ENCODE results near the gene MBOAT2. TPM values are rescaled to one million over a fixed set of nuclear protein-coding genes. Genes with fewer than 3 reads are reported as not detected.

Gene MBOAT2
- total RNA-seq, 1 experiment from 2014 or later, result 26.1 TPM

GRCh38 chr2:9018109-9018508 is 14.6 kb upstream of the MBOAT2 start:
- DNase-seq (ENCODE audit: low read depth), result no peak

- no peak for DNase-seq (ENCODE audit: low read depth)
Observed at GRCh38 chr2:9017411-9017810, 13.9 kb upstream of the MBOAT2 start.

- no peak for DNase-seq (ENCODE audit: low read depth)
Observed at GRCh38 chr2:9015998-9016397, 12.5 kb upstream of the MBOAT2 start.

- DNase-seq (ENCODE audit: low read depth), result no peak
Observed at GRCh38 chr2:9013403-9013802, 9.9 kb upstream of the MBOAT2 start.

GRCh38 chr2:9010866-9011265 is 7.4 kb upstream of the MBOAT2 start:
- DNase-seq (ENCODE audit: low read depth), result peak; percentile 30

GRCh38 chr2:9008951-9009664 is 5.6 kb upstream of the MBOAT2 start:
- DNase-seq (ENCODE audit: low read depth), result no peak

- DNase-seq (ENCODE audit: low read depth), result no peak
Observed at GRCh38 chr2:9006368-9006767, 2.9 kb upstream of the MBOAT2 start.

- peak; percentile 95 for DNase-seq (ENCODE audit: low read depth)
Observed at GRCh38 chr2:9004338-9005204, 1.1 kb upstream of the MBOAT2 start.

GRCh38 chr2:9003366-9003615 is 193 bp downstream of the MBOAT2 start:
- DNase-seq (ENCODE audit: low read depth), result no peak

GRCh38 chr2:9002637-9003365 is 683 bp downstream of the MBOAT2 start:
- peak; percentile 49 for DNase-seq (ENCODE audit: low read depth)

- no peak for DNase-seq (ENCODE audit: low read depth)
Observed at GRCh38 chr2:9002313-9002636, 1.2 kb downstream of the MBOAT2 start.

GRCh38 chr2:9001778-9002177 is 1.7 kb downstream of the MBOAT2 start:
- DNase-seq (ENCODE audit: low read depth), result no peak

GRCh38 chr2:9001229-9001628 is 2.3 kb downstream of the MBOAT2 start:
- peak; percentile 84 for DNase-seq (ENCODE audit: low read depth)

- no peak for DNase-seq (ENCODE audit: low read depth)
Observed at GRCh38 chr2:9000442-9000841, 3.0 kb downstream of the MBOAT2 start.

GRCh38 chr2:8999797-9000196 is 3.7 kb downstream of the MBOAT2 start:
- peak; percentile 3 for DNase-seq (ENCODE audit: low read depth)

- DNase-seq (ENCODE audit: low read depth), result peak; percentile 6
Observed at GRCh38 chr2:8999102-8999446, 4.4 kb downstream of the MBOAT2 start.

GRCh38 chr2:8998418-8999101 is 4.9 kb downstream of the MBOAT2 start:
- DNase-seq (ENCODE audit: low read depth), result no peak

- no peak for DNase-seq (ENCODE audit: low read depth)
Observed at GRCh38 chr2:8997631-8998030, 5.9 kb downstream of the MBOAT2 start.

GRCh38 chr2:8997108-8997507 is 6.4 kb downstream of the MBOAT2 start:
- DNase-seq (ENCODE audit: low read depth), result no peak

- DNase-seq (ENCODE audit: low read depth), result no peak
Observed at GRCh38 chr2:8996006-8996405, 7.5 kb downstream of the MBOAT2 start.

GRCh38 chr2:8994386-8994785 is 9.1 kb downstream of the MBOAT2 start:
- DNase-seq (ENCODE audit: low read depth), result no peak

GRCh38 chr2:8993902-8994278 is 9.6 kb downstream of the MBOAT2 start:
- no peak for DNase-seq (ENCODE audit: low read depth)

Data from M059J (cell line).